Activated CD8-positive, alpha-beta memory T cell treated with anti-CD3 and anti-CD28 coated beads, Interleukin-2, amount 50 U/mL, for 48 hours (primary cell): ENCODE data around the gene NR5A2.
"Not testable (repeated sequence)": the region's sequence is repeated elsewhere in the genome, so short reads cannot be mapped to it uniquely, and the experiment has no call there.

Experiments used
- DNase-seq: peaks from one replicate; pipeline ENCODE4 v3.0.0-alpha.2; 2020

The NR5A2 gene

DNA sequence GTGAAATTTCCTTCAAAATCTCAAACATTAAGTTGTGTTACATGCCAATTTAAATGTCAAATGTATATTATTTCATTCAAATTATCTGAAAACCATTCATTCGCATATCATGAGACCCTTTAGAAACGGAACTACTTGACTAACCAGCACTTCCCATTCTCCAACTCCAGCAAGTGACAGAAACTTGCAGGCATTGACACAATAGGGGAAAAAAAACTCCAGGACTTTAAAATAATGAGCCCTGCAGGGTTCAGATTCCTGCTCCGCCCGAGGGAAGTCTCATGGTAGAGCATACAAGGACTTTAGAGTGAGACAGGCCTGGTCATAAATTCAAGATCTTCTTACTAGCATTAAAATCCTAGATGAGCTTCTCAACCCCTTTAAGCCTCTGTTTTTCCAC is 138.9 kb downstream of the NR5A2 start:
- DNase-seq, result no peak

- DNase-seq, result no peak
These were observed 141.4 kb downstream of the NR5A2 start for GRCh38 chr1:200168926-200169325.

DNA sequence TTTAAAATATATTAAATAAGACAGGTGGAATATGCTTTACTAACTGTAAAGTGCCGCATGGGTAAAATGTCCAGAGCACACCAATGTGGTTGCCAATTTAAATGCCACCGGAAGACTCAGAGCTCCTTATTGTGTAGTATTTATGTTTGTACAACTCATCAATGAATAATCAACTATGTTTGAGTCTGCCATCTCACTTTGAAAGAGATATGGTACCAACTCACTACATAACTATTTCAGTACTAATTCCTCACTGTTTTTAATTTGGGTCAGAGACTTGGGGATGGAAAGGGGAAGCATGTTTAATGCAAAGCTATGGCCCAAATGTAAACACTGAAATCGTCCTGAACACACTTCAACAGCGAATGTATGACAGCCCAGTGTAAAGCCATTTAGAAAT is 144.8 kb downstream of the NR5A2 start:
- no peak for DNase-seq

- DNase-seq, result no peak
These were observed 145.6 kb downstream of the NR5A2 start for GRCh38 chr1:200173097-200173618.

- DNase-seq, result no peak
These were observed 147.2 kb downstream of the NR5A2 start for GRCh38 chr1:200174525-200175295.

- DNase-seq, result no peak
These were observed 148.7 kb downstream of the NR5A2 start for GRCh38 chr1:200176181-200176580.

DNA sequence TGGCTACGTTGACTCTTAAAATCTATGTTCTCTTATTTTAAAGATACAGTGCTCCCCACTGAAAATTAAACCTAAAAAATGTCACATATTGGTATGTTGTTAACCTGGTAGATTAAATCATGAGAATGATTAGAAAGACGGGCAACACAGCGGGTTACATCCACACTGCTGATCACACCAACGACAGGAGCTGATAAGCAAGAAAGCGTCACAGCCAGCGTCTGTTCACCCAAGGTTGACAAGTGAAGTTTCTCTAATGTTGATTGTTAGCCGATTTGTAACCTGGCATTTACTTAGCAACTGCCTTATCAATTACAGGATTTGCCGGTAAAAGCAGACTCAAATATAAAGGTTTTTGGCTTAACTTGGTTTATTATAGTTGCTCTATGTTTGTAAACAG is 149.3 kb downstream of the NR5A2 start:
- DNase-seq, result no peak

GRCh38 chr1:200178340-200178739 is 150.8 kb downstream of the NR5A2 start:
- DNase-seq, result no peak

- no peak for DNase-seq
These were observed 151.7 kb downstream of the NR5A2 start for GRCh38 chr1:200179126-200179780.

- DNase-seq, result no peak
These were observed 152.3 kb downstream of the NR5A2 start for GRCh38 chr1:200179781-200180160.

- DNase-seq, result no peak
These were observed 153.3 kb downstream of the NR5A2 start for GRCh38 chr1:200180821-200181220.

DNA sequence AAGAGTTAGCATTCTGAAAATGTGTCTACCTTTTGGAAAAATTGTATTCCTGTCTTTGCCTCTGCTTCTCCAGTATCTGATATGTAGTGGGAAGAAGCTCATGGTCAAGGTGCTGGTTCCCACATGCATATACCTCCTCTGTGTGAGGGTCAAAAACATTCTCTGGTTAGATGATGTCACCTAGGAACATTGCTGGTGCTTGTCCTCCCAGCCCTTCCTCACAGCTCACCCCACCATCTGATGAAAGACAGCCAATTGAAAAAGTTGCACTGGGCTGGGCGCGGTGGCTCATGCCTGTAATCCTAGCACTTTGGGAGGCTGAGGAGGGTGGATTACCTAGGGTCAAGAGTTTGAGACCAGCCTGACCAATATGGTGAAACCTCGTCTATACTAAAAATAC is 154.4 kb downstream of the NR5A2 start:
- no peak for DNase-seq

GRCh38 chr1:200182701-200183100 is 155.2 kb downstream of the NR5A2 start:
- DNase-seq, result no peak

GRCh38 chr1:200183637-200184036 is 156.1 kb downstream of the NR5A2 start:
- DNase-seq, result no peak

- DNase-seq, result no peak
These were observed 156.7 kb downstream of the NR5A2 start for GRCh38 chr1:200184196-200184595.

GRCh38 chr1:200185191-200185590 is 157.7 kb downstream of the NR5A2 start:
- not testable (repeated sequence) for DNase-seq

DNA sequence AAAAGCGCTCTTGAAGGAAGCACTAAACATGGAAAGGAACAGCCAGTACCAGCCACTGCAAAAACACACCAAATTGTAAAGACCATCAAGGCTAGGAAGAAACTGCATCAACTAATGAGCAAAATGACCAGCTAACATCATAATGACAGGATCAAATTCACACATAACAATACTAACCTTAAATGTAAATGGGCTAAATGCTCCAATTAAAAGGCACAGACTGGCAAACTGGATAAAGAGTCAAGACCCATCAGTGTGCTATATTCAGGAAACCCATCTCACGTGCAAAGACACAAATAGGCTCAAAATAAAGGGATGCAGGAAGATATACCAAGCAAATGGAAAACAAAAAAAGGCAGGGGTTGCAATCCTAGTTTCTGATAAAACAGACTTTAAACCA is 159.8 kb downstream of the NR5A2 start:
- not testable (repeated sequence) for DNase-seq

DNA sequence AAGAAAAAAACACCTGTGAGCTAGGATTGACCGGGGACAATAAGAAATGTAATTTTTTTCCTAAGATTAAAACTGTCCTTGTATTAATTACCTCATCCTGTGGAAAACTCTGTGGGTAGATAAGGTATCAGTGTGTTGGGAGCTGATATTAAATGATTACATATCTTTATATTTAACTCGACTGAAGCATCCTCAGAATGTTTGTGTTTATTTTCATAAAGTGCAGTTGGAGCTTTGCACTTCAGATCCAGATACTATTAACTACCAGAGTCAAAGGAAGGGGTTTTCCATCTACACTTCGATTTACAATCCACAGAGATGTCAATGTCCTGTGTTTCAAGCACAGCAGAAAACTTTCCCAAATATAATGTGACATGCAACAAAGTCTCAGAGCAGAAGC is 164.5 kb downstream of the NR5A2 start:
- no peak for DNase-seq

DNA sequence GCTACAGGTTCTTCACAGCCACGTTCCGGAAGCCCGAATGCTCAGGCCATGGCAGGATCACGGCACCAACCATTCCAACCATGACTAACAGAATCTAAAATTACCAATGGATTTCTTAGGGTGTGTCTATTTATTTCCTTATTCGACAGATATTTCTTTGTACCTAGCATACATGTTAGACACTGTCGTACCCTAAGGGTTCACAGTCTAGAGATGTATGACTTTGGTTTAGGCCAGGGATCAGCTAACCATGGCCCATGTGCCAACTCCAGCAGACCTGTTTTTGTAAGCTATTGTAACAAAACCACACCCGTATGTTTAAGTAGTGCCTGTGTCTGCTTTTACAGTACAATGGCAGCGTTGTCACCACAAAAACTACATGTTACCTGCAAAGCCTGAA is 167.0 kb downstream of the NR5A2 start:
- DNase-seq, result no peak

- no peak for DNase-seq
These were observed 170.7 kb downstream of the NR5A2 start for GRCh38 chr1:200198236-200198635.

- DNase-seq, result no peak
These were observed 177.9 kb downstream of the NR5A2 start for GRCh38 chr1:200205216-200205995.

- DNase-seq, result no peak
These were observed 178.8 kb downstream of the NR5A2 start for GRCh38 chr1:200206340-200206739.

DNA sequence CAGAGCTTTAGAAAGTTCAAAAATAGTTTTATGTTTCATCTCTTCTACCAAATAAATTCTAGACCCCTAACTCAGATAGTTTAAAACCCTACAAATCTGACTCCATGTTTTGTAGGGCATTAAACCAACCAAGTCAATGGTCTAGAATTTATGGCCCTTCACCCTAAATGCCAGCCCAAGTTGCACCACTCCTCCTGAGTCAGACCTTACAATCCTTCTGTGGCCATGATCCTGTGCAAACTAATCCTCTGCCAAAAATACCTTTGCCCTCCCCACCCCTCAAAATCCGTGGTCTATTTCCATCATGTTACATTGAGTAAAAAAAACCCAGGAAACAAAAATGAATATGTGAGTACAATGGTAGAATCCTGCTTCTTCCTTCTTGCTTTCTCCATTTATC is 179.3 kb downstream of the NR5A2 start:
- no peak for DNase-seq

GRCh38 chr1:200207711-200208126 is 180.2 kb downstream of the NR5A2 start:
- DNase-seq, result no peak
